H1 (cell line): ENCODE results near the gene KDELR1. TPM values are rescaled to one million over a fixed set of nuclear protein-coding genes. Genes with fewer than 3 reads are reported as not detected.

Experiments
- PHF8 ChIP-seq: fragments of 200-600 bp; sonication (generic); conservative IDR thresholded peaks from 2 replicates; pipeline ENCODE4 v1.7.1; 2012; ENCODE audit warnings: low read depth, mild to moderate bottlenecking, inconsistent platforms, low read length, moderate library complexity
- SAP30 ChIP-seq: fragments of 300-600 bp; sonication (generic); IDR thresholded peaks from 2 replicates; pipeline ENCODE4 v1.7.1; 2012; ENCODE audit warnings: low read length, moderate library complexity, mild to moderate bottlenecking, inconsistent platforms; ENCODE audit not compliant: insufficient read depth, insufficient replicate concordance
- TBP ChIP-seq: IDR thresholded peaks from 2 replicates; pipeline ENCODE4 v1.6.1; 2011; ENCODE audit warnings: low read depth, low read length, improper control_type of control experiment
- polyA plus RNA-seq, 7 experiments: library from polyadenylated mRNA; depleted of rRNA in 3 of 7; stranded (reverse) in 5 of 7; unstranded in 2 of 7; fragments of >200 nt in 5 of 7; fragments of 200-250 nt in 2 of 7; gene quantifications; 1 replicate in 5 of 7; 2 replicates in 1 of 7; 4 replicates in 1 of 7; pipeline versions ENCODE4 v1.2.1 to v1.2.3, GENCODE V29; 2011 to 2013; ENCODE audit warnings: missing spikeins in 2 of 7, mixed read lengths in 2 of 7
- total RNA-seq: library from RNA; stranded (reverse); fragmentation: NEBNext Ultra II Directional; extraction: Animal tissue kit (Norgen Biotek cat#: 25700); gene quantifications from 2 replicates; pipeline ENCODE4 v1.2.1, GENCODE V29; 2021

The KDELR1 gene
- total and polyA plus RNA-seq, 2 of the 8 experiments (the other 6 are each of a cell fraction or from before 2014, with no cell fraction given): 225 to 231 TPM

GRCh38 chr19:48413879-48414587, 22.7 kb upstream of the KDELR1 start (continued):
- TF ChIP-seq SAP30 (no peak), TBP (0 out of 2 replicates have a peak, but pooled peaks have one; percentile 2), PHF8 (no peak)
